ENCODE measurements around the gene DLL1. TPM values are rescaled to one million over a fixed set of nuclear protein-coding genes. Genes with fewer than 3 reads are reported as not detected.

Gene DLL1
- total RNA-seq, 4 donors from 2014 or later: 3.3 to 7.9 (median 6.6) TPM

DNA sequence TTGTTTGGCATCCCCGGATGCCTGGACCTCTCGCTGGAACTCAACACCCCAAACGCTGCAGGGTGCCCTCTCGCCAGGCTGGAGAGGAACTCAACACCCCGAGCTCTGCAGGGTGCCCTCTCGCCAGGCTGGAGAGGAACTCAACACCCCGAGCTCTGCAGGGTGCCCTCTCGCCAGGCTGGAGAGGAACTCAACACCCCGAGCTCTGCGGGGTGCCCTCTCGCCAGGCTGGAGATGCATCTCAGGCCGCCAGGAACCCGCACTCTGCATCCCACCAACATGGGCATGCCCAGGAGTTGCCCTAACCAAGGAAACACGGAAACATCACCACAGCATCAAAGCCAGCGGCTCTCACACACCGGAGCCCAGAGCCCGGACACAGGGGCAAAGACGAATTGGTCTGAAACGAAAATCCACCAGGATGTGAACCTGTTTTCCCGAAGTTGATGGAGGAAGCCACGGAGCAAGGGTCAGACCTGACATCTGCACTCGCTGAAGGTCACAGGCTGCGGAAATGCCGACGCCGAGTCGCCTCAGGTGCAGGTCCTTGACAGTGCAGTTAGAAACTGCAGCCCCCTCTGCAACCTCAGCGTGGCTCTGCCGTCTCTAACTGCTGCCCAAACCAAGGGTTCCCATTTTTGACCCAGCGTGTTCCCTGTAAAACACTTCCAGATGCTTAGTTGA lies 37.5 kb downstream of the DLL1 start:
- no peaks in the 10 kb centered on the region for H3K4me1 ChIP-seq
- H3K27me3 ChIP-seq: peaks cover 0 to 14% of the 10 kb centered on the region in 2 donors
- H3K27ac ChIP-seq: no peak overlapping the region
- TF ChIP-seq CTCF (IDR thresholded peaks at IDR 0.05) (no peak), EP300 (IDR thresholded peaks at IDR 0.05) (no peak), POLR2A (IDR thresholded peaks at IDR 0.05) (no peak)
- WGBS, 2 donors: 81 to 86% methylated on average over 27 to 28 of the region's 30 CpGs
- no peaks in the 10 kb centered on the region for H3K36me3 ChIP-seq
- no peak overlapping the region for H3K4me3 ChIP-seq
- no peak for DNase-seq (ENCODE audit: low spot score in 2 of 2)
- no peaks in the 10 kb centered on the region for H3K9me3 ChIP-seq

GRCh38 chr6:170251776-170252571 lies 38.9 kb downstream of the DLL1 start:
- H3K36me3 ChIP-seq: no peaks in the 10 kb centered on the region
- no peak for DNase-seq (ENCODE audit: low spot score in 2 of 2)
- 87 to 88% methylated on average over 23 to 38 of the region's 41 CpGs for WGBS, 2 donors
- TF ChIP-seq POLR2A (IDR thresholded peaks at IDR 0.05) (no peak), EP300 (IDR thresholded peaks at IDR 0.05) (no peak), CTCF (IDR thresholded peaks at IDR 0.05) (no peak)
- peaks cover 0 to 28% of the 10 kb centered on the region in 2 donors for H3K27me3 ChIP-seq
- no peaks in the 10 kb centered on the region for H3K9me3 ChIP-seq
- H3K4me3 ChIP-seq: no peak overlapping the region
- H3K4me1 ChIP-seq: no peaks in the 10 kb centered on the region
- H3K27ac ChIP-seq: no peak overlapping the region

DNA sequence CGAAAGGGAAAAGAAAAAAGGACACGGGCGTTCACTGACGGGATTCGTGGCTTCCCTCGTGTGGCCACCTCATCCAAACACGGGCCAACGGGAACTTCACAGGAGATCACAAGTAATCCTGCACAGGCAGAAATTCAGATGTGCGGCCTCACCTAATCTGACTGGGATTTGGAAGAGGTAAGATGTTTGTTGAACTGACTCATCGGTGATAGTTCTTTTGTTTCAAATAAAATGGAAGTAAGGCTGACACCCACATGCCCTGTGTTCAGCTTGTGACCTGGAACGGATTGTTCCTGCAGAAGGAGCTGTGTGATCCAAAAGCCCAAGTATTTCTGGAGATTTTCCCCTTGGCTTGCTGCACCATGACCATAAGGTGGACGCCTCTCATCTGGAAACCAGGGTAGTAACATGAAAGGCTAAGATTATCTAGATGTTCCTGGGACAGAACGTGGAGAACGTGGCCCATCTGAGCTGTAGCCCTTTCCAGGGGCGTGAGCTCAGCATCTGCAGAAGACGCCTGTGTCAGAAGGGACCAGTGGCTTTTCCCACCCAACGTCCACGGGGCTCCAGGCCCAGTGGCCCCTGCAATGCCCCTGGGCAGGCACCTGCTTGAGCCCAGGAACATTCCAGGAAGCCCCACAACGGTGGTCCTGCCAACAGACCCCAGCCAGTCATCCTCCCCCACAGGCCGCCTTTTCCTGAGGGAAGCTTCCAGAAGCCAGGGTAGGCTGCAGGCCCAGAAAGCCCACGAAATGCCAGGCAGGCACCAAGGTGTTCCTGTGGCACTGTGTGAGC lies 39.7 kb downstream of the DLL1 start:
- Histone ChIP-seq H3K4me3 (no peak overlapping the region), H3K4me1 (no peaks in the 10 kb centered on the region), H3K9me3 (no peaks in the 10 kb centered on the region), H3K27ac (no peak overlapping the region), H3K36me3 (no peaks in the 10 kb centered on the region), H3K27me3 (peaks cover 0 to 28% of the 10 kb centered on the region in 2 donors)
- 87% methylated on average over 19 to 21 of the region's 21 CpGs for WGBS, 2 donors
- TF ChIP-seq CTCF (IDR thresholded peaks at IDR 0.05): no peak
- TF ChIP-seq POLR2A (IDR thresholded peaks at IDR 0.05): no peak
- no peak for TF ChIP-seq EP300 (IDR thresholded peaks at IDR 0.05)
- no peak for DNase-seq (ENCODE audit: low spot score in 2 of 2)

- Histone ChIP-seq H3K4me1 (no peaks in the 10 kb centered on the region), H3K9me3 (no peaks in the 10 kb centered on the region), H3K36me3 (no peaks in the 10 kb centered on the region), H3K4me3 (no peak overlapping the region), H3K27ac (no peak overlapping the region), H3K27me3 (peaks cover 0 to 28% of the 10 kb centered on the region in 2 donors)
- no peak for DNase-seq (ENCODE audit: low spot score in 2 of 2)
- TF ChIP-seq EP300 (IDR thresholded peaks at IDR 0.05) (no peak), POLR2A (IDR thresholded peaks at IDR 0.05) (no peak), CTCF (IDR thresholded peaks at IDR 0.05) (no peak)
- WGBS, 2 donors: 69 to 76% methylated on average over 11 of the region's 11 CpGs
These were observed 40.4 kb downstream of the DLL1 start for GRCh38 chr6:170250455-170250854.
